WTC11 (cell line): Measurements from ENCODE around the gene KBTBD13.

ENCODE experiments used
- ATF1 ChIP-seq: sonication (generic); formaldehyde crosslinking; IDR thresholded peaks from 2 replicates; pipeline ENCODE4 v1.8.1; 2023; ENCODE audit warnings: mild to moderate bottlenecking, moderate library complexity, missing genetic modification reagents
- CREB1 ChIP-seq: sonication (generic); formaldehyde crosslinking; IDR thresholded peaks from 2 replicates; pipeline ENCODE4 v1.8.0; 2023; ENCODE audit warnings: mild to moderate bottlenecking, missing genetic modification reagents
- CTCF ChIP-seq: fragments of 200-600 bp; IDR thresholded peaks from 2 replicates; pipeline ENCODE4 v1.8.0; 2022; ENCODE audit warnings: antibody characterized with exemption
- ESRRA ChIP-seq: sonication (generic); formaldehyde crosslinking; IDR thresholded peaks from 2 replicates; pipeline ENCODE4 v1.8.1; 2022; ENCODE audit warnings: mild to moderate bottlenecking, missing genetic modification reagents, borderline replicate concordance
- GTF2I ChIP-seq: fragments of 250-450 bp; sonication (Bioruptor Pico); conservative IDR thresholded peaks from 2 replicates; pipeline ENCODE4 v1.4.0; 2021; ENCODE audit warnings: mild to moderate bottlenecking
- NR1H2 ChIP-seq: sonication (generic); formaldehyde crosslinking; IDR thresholded peaks from 2 replicates; pipeline ENCODE4 v1.9.0; 2021; ENCODE audit warnings: mild to moderate bottlenecking, moderate library complexity, missing genetic modification reagents
- PRRX2 ChIP-seq: fragments of 250-450 bp; sonication (Bioruptor Pico); IDR thresholded peaks from 2 replicates; pipeline ENCODE4 v1.8.0; 2021; ENCODE audit warnings: mild to moderate bottlenecking
- RORB ChIP-seq: fragments of 250-450 bp; sonication (Bioruptor Pico); IDR thresholded peaks from 2 replicates; pipeline ENCODE4 v1.9.0; 2021; ENCODE audit warnings: mild to moderate bottlenecking
- TP53 ChIP-seq: sonication (generic); formaldehyde crosslinking; IDR thresholded peaks from 2 replicates; pipeline ENCODE4 v1.8.1; 2023; ENCODE audit warnings: mild to moderate bottlenecking, missing genetic modification reagents
- ZNF317 ChIP-seq: sonication (generic); formaldehyde crosslinking; IDR thresholded peaks from 2 replicates; pipeline ENCODE4 v1.8.1; 2023; ENCODE audit warnings: low read depth, mild to moderate bottlenecking, moderate library complexity, missing genetic modification reagents, borderline replicate concordance
- TF ChIP-seq, protein P1 (sequence below): sonication (generic); formaldehyde crosslinking; IDR thresholded peaks from 2 replicates; pipeline ENCODE4 v1.8.0; 2022; ENCODE audit warnings: mild to moderate bottlenecking, missing genetic modification reagents
- TF ChIP-seq, protein P2 (sequence below): sonication (generic); formaldehyde crosslinking; conservative IDR thresholded peaks from 2 replicates; pipeline ENCODE4 v1.8.1; 2022; ENCODE audit warnings: mild to moderate bottlenecking, missing genetic modification reagents
- TF ChIP-seq, protein P3 (sequence below): sonication (generic); formaldehyde crosslinking; IDR thresholded peaks from 2 replicates; pipeline ENCODE4 v1.8.1; 2022; ENCODE audit warnings: mild to moderate bottlenecking, missing genetic modification reagents, moderate library complexity, borderline replicate concordance

DNA sequence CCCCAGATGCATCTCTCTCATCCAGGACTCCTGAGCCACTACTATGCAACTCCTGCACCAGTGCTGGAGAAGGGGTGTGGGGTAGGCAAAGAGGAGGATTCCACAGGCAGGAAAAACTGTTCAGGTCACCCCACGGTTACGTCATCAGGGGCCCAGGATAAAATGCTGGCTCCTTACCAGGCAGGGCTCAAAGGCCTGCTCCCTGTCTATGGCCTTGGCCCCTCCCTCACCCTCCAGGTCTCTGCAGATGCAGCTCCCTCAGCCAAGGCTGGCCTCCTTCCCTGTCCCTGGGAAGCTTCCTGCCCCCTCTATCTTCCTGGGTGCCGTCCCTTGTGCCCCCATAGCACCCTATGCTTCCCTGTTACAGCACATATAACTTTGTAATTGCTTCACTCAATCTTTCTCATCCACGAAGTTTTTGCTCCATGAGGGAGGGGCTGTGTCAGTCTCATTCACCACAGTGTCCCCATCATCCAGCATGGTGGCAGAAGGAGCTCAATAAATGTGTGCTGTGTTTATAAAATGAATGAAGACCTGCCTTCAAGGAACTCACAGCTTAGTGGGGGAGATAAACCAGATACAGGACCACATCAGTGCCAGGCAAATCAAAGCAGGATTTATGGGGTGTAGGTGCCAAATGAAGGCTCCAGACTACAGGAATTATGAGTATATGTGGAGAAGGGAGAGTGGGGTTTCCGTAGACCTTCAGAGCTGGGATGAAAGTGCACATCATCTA is 18.6 kb downstream of the KBTBD13 start:
- TF ChIP-seq ZNF317 (CRISPR knock-in tag): no peak
- TF ChIP-seq, protein P1, sequence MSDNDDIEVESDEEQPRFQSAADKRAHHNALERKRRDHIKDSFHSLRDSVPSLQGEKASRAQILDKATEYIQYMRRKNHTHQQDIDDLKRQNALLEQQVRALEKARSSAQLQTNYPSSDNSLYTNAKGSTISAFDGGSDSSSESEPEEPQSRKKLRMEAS (CRISPR knock-in tag): no peak
- no peak for TF ChIP-seq GTF2I (CRISPR knock-in tag)
- TF ChIP-seq, protein P2, sequence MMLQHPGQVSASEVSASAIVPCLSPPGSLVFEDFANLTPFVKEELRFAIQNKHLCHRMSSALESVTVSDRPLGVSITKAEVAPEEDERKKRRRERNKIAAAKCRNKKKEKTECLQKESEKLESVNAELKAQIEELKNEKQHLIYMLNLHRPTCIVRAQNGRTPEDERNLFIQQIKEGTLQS (CRISPR knock-in tag): no peak
- TF ChIP-seq CTCF: no peak
- TF ChIP-seq TP53: no peak
- no peak for TF ChIP-seq ATF1 (CRISPR knock-in tag)
- TF ChIP-seq ESRRA: no peak
- no peak for TF ChIP-seq NR1H2 (CRISPR knock-in tag)
- no peak for TF ChIP-seq RORB
- TF ChIP-seq, protein P3, sequence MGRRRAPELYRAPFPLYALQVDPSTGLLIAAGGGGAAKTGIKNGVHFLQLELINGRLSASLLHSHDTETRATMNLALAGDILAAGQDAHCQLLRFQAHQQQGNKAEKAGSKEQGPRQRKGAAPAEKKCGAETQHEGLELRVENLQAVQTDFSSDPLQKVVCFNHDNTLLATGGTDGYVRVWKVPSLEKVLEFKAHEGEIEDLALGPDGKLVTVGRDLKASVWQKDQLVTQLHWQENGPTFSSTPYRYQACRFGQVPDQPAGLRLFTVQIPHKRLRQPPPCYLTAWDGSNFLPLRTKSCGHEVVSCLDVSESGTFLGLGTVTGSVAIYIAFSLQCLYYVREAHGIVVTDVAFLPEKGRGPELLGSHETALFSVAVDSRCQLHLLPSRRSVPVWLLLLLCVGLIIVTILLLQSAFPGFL: no peak
- no peak for TF ChIP-seq PRRX2 (CRISPR knock-in tag)
- TF ChIP-seq CREB1 (CRISPR knock-in tag): no peak
